Left lung (tissue), 14 donors: ENCODE data around the gene ABHD3. TPM values are rescaled to one million over a fixed set of nuclear protein-coding genes. Genes with fewer than 3 reads are reported as not detected.
A peak's percentile ranks its signal among the peaks of the same experiment; 100 is the strongest.

Source experiments
- ATAC-seq: fragments of 200-7000 bp; cut with Tn5 transposase; one replicate; pipeline ENCODE4 v1.9.1; 2020; ENCODE audit warnings: moderate library complexity
- DNase-seq, 4 donors: peaks; one replicate each; pipeline ENCODE4 v3.0.0-alpha.2; 2013 to 2020
- H3K27ac ChIP-seq, 2 donors: fragments of 200-600 bp; sonication (generic) in 1 of 2; one replicate each; pipeline versions ENCODE4 v1.5.0 to v1.8.0; 2020 to 2021
- H3K27me3 ChIP-seq, 2 donors: fragments of 200-600 bp; sonication (generic) in 1 of 2; one replicate each; pipeline versions ENCODE4 v1.5.0 to v1.8.0; 2020 to 2021
- H3K36me3 ChIP-seq, 2 donors: fragments of 200-600 bp; sonication (generic) in 1 of 2; one replicate each; pipeline versions ENCODE4 v1.5.0 to v1.8.0; 2020 to 2021
- H3K4me1 ChIP-seq, 2 donors: fragments of 200-600 bp; one replicate each; pipeline ENCODE4 v1.8.0; 2021
- H3K4me3 ChIP-seq, 2 donors: fragments of 200-600 bp; sonication (generic) in 1 of 2; one replicate each; pipeline versions ENCODE4 v1.5.0 to v1.8.0; 2020 to 2021; ENCODE audit warnings: mild to moderate bottlenecking in 1 of 2
- H3K9me3 ChIP-seq, 2 donors: fragments of 200-600 bp; sonication (generic) in 1 of 2; one replicate each; pipeline versions ENCODE4 v1.5.0 to v1.8.0; 2020 to 2021
- intact Hi-C, 2 donors: fragments of 100-400 bp; cut with DNase I; formaldehyde crosslinking; loops; one replicate each; pipeline versions ENCODE4 v1.11.2 to v1.14.2; 2022
- long read RNA-seq, 12 donors: library from polyadenylated mRNA in 2 of 12; unstranded in 2 of 12; transcript quantifications; one replicate each; pipeline ENCODE4 v2.0.0 and lab custom pipeline, GENCODE V29; 2019 to 2026
- polyA plus RNA-seq, 6 donors: library from polyadenylated mRNA; unstranded; fragments of 120-200 nt; gene quantifications; one replicate each; pipeline ENCODE4 v1.2.1, GENCODE V29; 2013; ENCODE audit not compliant: insufficient read length in 6 of 6
- total RNA-seq, 2 donors: library from RNA; stranded (reverse); fragmentation: NEBNext Ultra II Directional; extraction: Animal tissue kit (Norgen Biotek cat#: 25700); gene quantifications; one replicate each; pipeline ENCODE4 v1.2.1, GENCODE V29; 2021
- TF ChIP-seq, protein P1 (sequence below), 2 donors: fragments of 200-600 bp; sonication (generic) in 1 of 2; IDR thresholded peaks; one replicate each; pipeline versions ENCODE4 v1.5.0 to v1.8.0; 2021; ENCODE audit warnings: antibody characterized with exemption in 2 of 2
- donor health status: DM: no; HTN: yes; CAD: no.
- donor health status: DM: no; HTN: no; CAD: no.

Gene ABHD3
- 10 to 100 TPM; 29.0 to 37.5 TPM for total RNA-seq
- polyA plus RNA-seq = 10 to 100 TPM; 22.1 to 32.5 (median 26.2) TPM
- long read RNA-seq, donor 1, partial matches to known transcripts = 0 of 3 reads
- long read RNA-seq, donor 1, other reads (novel, unspliced or antisense) = 0 of 3 reads
- long read RNA-seq, donor 2, partial matches to known transcripts = 0 of 2 reads
- long read RNA-seq, donor 2, other reads (novel, unspliced or antisense) = 0 of 2 reads
- long read RNA-seq, donor 3, transcript ABHD3-201 (9 exons, 2,064 nt) = major isoform, 6 of 6 reads
- long read RNA-seq, donor 3, partial matches to known transcripts = 0 of 6 reads
- long read RNA-seq, donor 3, other reads (novel, unspliced or antisense) = 0 of 6 reads
- long read RNA-seq, donor 4, partial matches to known transcripts = 2 of 13 reads
- long read RNA-seq, donor 4, other reads (novel, unspliced or antisense) = 4 of 13 reads
- long read RNA-seq, donor 5, partial matches to known transcripts = 0 of 4 reads
- long read RNA-seq, donor 5, other reads (novel, unspliced or antisense) = 0 of 4 reads
- long read RNA-seq, donor 6, partial matches to known transcripts = 0 of 5 reads
- long read RNA-seq, donor 6, other reads (novel, unspliced or antisense) = 0 of 5 reads
- long read RNA-seq, donor 7, partial matches to known transcripts = 0 of 2 reads
- long read RNA-seq, donor 7, other reads (novel, unspliced or antisense) = 0 of 2 reads
- long read RNA-seq, donor 8, partial matches to known transcripts = 7 of 10 reads
- long read RNA-seq, donor 8, other reads (novel, unspliced or antisense) = 0 of 10 reads
- long read RNA-seq, donor 9 = 0 reads
- long read RNA-seq, donor 10, partial matches to known transcripts = 2 of 2 reads
- long read RNA-seq, donor 10, other reads (novel, unspliced or antisense) = 0 of 2 reads
- long read RNA-seq, donor 11 = 0 reads
- long read RNA-seq, donor 12, partial matches to known transcripts = 0 of 4 reads
- long read RNA-seq, donor 12, other reads (novel, unspliced or antisense) = 0 of 4 reads

- Histone ChIP-seq H3K27ac (peak within 1 kb of the TSS; percentile 97 to 98), H3K36me3 (peaks cover 0 to 6% of the 10 kb centered on the region in 2 donors), H3K4me3 (peak within 1 kb of the TSS; percentile 74 to 88), H3K4me1 (peaks cover 0 to 32% of the 10 kb centered on the region in 2 donors), H3K27me3 (no peaks in the 10 kb centered on the region), H3K9me3 (no peaks in the 10 kb centered on the region)
- intact Hi-C loops = loop anchor here in 1 of 2 donors (5.0 kb wide), 1 partner anchor 38 kb away; the partner anchor contains the start of gene MIB1
- DNase-seq = peak; percentile 87 to 100 (median 95)
- peak; percentile 99 for ATAC-seq
- TF ChIP-seq, protein P1, sequence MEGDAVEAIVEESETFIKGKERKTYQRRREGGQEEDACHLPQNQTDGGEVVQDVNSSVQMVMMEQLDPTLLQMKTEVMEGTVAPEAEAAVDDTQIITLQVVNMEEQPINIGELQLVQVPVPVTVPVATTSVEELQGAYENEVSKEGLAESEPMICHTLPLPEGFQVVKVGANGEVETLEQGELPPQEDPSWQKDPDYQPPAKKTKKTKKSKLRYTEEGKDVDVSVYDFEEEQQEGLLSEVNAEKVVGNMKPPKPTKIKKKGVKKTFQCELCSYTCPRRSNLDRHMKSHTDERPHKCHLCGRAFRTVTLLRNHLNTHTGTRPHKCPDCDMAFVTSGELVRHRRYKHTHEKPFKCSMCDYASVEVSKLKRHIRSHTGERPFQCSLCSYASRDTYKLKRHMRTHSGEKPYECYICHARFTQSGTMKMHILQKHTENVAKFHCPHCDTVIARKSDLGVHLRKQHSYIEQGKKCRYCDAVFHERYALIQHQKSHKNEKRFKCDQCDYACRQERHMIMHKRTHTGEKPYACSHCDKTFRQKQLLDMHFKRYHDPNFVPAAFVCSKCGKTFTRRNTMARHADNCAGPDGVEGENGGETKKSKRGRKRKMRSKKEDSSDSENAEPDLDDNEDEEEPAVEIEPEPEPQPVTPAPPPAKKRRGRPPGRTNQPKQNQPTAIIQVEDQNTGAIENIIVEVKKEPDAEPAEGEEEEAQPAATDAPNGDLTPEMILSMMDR (IDR thresholded peaks at IDR 0.05) = peak; percentile 44 to 86
Measured at GRCh38 chr18:21704603-21705364, at the start of gene ABHD3. Gene ABHD3, minus strand, starts transcription at chr18:21704774. Its CDS starts 109 bp downstream, at chr18:21704665.

DNA sequence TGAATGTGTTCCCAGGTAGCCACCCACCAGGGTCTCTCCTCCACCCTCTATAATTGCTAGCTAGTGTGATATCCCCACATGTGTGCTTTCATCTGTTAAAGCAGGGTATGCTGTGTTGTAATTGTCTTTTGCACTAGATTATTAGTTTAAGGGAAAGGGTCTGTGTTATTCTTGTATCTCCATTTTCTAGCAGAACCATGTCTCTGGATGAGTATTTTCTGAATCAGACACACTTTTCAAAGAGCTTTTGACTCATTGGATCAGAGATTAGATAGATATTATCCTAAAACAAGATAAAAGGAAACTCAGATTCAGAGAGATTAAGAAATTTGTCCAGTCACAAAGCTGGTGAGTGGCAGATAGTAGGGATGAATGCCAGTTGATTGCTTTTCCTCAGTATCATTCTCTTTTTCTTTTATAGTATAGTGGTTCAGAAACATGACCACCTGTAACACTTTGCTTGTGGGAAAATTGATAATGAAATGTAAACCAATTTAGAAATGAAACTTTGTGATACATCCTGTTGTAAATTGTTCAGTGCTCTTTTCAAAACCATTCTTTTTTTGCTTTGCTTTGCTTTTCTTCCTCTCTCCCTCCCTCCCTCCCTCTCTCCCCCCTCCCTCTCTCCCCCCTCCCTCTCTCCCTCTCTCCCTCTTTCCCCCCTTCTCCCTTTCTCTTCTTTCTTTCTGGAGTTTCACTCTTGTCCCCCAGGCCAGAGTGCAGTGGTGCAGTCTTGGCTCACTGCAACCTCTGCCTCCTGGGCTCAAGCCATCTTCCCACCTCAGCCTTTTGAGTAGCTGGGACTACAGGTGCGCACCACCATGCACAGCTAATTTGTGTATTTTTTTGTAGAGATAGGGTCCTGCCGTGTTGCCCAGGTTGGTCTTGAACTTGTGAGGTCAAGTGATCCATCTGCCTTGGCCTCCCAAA lies 43.5 kb upstream of the ABHD3 start:
- intact Hi-C loops = no loop called here
- Histone ChIP-seq H3K4me1 (peaks cover 10 to 19% of the 10 kb centered on the region in 2 donors), H3K36me3 (no peaks in the 10 kb centered on the region), H3K27me3 (no peaks in the 10 kb centered on the region), H3K27ac (no peak overlapping the region), H3K9me3 (no peaks in the 10 kb centered on the region), H3K4me3 (no peak overlapping the region)
- DNase-seq (no peak), ATAC-seq (no peak)
- TF ChIP-seq, protein P1 (IDR thresholded peaks at IDR 0.05) = no peak

- Histone ChIP-seq H3K36me3 (no peaks in the 10 kb centered on the region), H3K27ac (no peak overlapping the region), H3K4me1 (peaks cover 10 to 27% of the 10 kb centered on the region in 2 donors), H3K9me3 (no peaks in the 10 kb centered on the region), H3K27me3 (no peaks in the 10 kb centered on the region), H3K4me3 (no peak overlapping the region)
- ATAC-seq = peak; percentile 63
- intact Hi-C loops = no loop called here
- TF ChIP-seq, protein P1 (IDR thresholded peaks at IDR 0.05) = no peak
- DNase-seq = no peak
Measured at GRCh38 chr18:21747268-21747667, 42.7 kb upstream of the ABHD3 start.

DNA sequence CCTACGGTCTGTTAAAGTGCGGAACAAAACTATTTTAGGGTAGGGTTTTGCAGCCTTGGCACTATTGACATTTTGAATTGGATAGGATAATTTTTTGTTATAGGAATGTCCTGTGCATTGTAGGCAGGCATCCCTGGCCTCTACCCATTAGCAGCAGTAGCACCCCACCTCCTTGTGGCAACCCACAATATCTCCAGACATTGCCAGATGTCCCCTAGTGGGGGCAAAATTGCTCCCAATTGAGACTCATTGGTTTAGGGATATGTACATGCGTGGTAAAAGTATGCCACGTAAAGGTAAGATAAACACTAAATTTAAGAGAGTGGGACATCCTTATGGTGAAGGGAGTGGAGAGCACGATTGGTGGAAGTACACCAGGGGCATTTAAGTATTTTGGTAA lies 40.7 kb upstream of the ABHD3 start:
- TF ChIP-seq, protein P1 (IDR thresholded peaks at IDR 0.05) = no peak
- Histone ChIP-seq H3K9me3 (no peaks in the 10 kb centered on the region), H3K4me1 (peaks cover 10 to 36% of the 10 kb centered on the region in 2 donors), H3K4me3 (no peak overlapping the region), H3K27me3 (no peaks in the 10 kb centered on the region), H3K36me3 (no peaks in the 10 kb centered on the region), H3K27ac (no peak overlapping the region)
- ATAC-seq = no peak
- no peak for DNase-seq
- intact Hi-C loops = no loop called here
